Testis (tissue), 3 donors: Measurements from ENCODE around the gene SUN1. TPM values are rescaled to one million over a fixed set of nuclear protein-coding genes. Genes with fewer than 3 reads are reported as not detected.
"Not testable (repeated sequence)": the region's sequence is repeated elsewhere in the genome, so short reads cannot be mapped to it uniquely, and the experiment has no call there.

ENCODE experiments used
- DNase-seq: peaks from one replicate; pipeline ENCODE4 v3.0.0-alpha.2; 2019
- H3K27ac ChIP-seq, 2 donors: fragments of 200-600 bp; sonication (generic); one replicate each; pipeline ENCODE4 v1.5.1; 2019
- H3K27me3 ChIP-seq: fragments of 200-600 bp; sonication (generic); one replicate; pipeline ENCODE4 v1.5.1; 2019
- H3K36me3 ChIP-seq: fragments of 200-600 bp; sonication (generic); one replicate; pipeline ENCODE4 v1.5.1; 2017; ENCODE audit warnings: low read depth; ENCODE audit errors: missing control alignments
- H3K4me1 ChIP-seq: fragments of 200-600 bp; sonication (generic); one replicate; pipeline ENCODE4 v1.5.1; 2019
- H3K4me3 ChIP-seq, 2 donors: fragments of 200-600 bp; sonication (generic); one replicate each; pipeline ENCODE4 v1.5.1; 2017 to 2019
- H3K9me3 ChIP-seq: fragments of 200-600 bp; sonication (generic); one replicate; pipeline ENCODE4 v1.5.1; 2017
- CTCF ChIP-seq, 3 experiments: fragments of 450-650 bp in 2 of 3; fragments of 200-600 bp in 1 of 3; sonication (generic) in 1 of 3; IDR thresholded peaks; one replicate each; pipeline ENCODE4 v1.5.1; 2016 to 2019; ENCODE audit warnings: antibody characterized with exemption in 3 of 3, mild to moderate bottlenecking in 2 of 3, moderate library complexity in 1 of 3
- POLR2A ChIP-seq: fragments of 450-650 bp; IDR thresholded peaks from one replicate; pipeline ENCODE4 v1.6.1; 2017; ENCODE audit warnings: antibody characterized with exemption, mild to moderate bottlenecking, moderate library complexity
- WGBS, 2 donors: methylation state at CpG; one replicate each; pipeline ENCODE4 v1.1.5; 2018; 5-methylcytosine and 5-hydroxymethylcytosine counted together
- intact Hi-C: fragments of 100-400 bp; cut with DNase I; formaldehyde crosslinking; loops from one replicate; pipeline ENCODE4 v1.15.1; 2023; ENCODE audit warnings: low total_unique reads
- polyA plus RNA-seq: library from polyadenylated mRNA; stranded (reverse); fragments of 350-450 nt; fragmentation: Illumina TruSeq; extraction: RNeasy Lipid Tissue Mini Kit (QIAGEN cat#74804); gene quantifications from one replicate; pipeline ENCODE4 v1.2.3, GENCODE V29; 2014; ENCODE audit warnings: low read depth, low replicate concordance; ENCODE audit not compliant: insufficient read depth
- total RNA-seq, 2 donors: library from RNA; depleted of rRNA; stranded (reverse); fragments of >200 nt; gene quantifications; one replicate each; pipeline ENCODE4 v1.2.3, GENCODE V29; 2016

SUN1 gene
- total and polyA plus RNA-seq, 3 donors from 2014 or later = 167 to 213 (median 173) TPM

GRCh38 chr7:845091-845490, 12.8 kb downstream of the SUN1 start:
- H3K4me3 ChIP-seq = no peak overlapping the region
- no peak overlapping the region for H3K27ac ChIP-seq
- TF ChIP-seq POLR2A = no peak
- no peaks in the 10 kb centered on the region for H3K36me3 ChIP-seq
- DNase-seq = no peak
- no peaks in the 10 kb centered on the region for H3K4me1 ChIP-seq
- intact Hi-C loops = no loop called here
- no peaks in the 10 kb centered on the region for H3K9me3 ChIP-seq
- 93 to 95% methylated on average over 22 of the region's 22 CpGs for WGBS, 2 donors
- H3K27me3 ChIP-seq = no peaks in the 10 kb centered on the region

- Histone ChIP-seq H3K27ac (no peak overlapping the region), H3K4me1 (no peaks in the 10 kb centered on the region), H3K27me3 (no peaks in the 10 kb centered on the region), H3K4me3 (no peak overlapping the region), H3K36me3 (no peaks in the 10 kb centered on the region), H3K9me3 (no peaks in the 10 kb centered on the region)
- WGBS, 2 donors = 93 to 95% methylated on average over 11 of the region's 11 CpGs
- no peak for DNase-seq
- intact Hi-C loops = no loop called here
- TF ChIP-seq POLR2A (no peak), CTCF (IDR thresholded peaks at IDR 0.05) (no peak)
Measured at GRCh38 chr7:845731-846130, 13.5 kb downstream of the SUN1 start.

DNA sequence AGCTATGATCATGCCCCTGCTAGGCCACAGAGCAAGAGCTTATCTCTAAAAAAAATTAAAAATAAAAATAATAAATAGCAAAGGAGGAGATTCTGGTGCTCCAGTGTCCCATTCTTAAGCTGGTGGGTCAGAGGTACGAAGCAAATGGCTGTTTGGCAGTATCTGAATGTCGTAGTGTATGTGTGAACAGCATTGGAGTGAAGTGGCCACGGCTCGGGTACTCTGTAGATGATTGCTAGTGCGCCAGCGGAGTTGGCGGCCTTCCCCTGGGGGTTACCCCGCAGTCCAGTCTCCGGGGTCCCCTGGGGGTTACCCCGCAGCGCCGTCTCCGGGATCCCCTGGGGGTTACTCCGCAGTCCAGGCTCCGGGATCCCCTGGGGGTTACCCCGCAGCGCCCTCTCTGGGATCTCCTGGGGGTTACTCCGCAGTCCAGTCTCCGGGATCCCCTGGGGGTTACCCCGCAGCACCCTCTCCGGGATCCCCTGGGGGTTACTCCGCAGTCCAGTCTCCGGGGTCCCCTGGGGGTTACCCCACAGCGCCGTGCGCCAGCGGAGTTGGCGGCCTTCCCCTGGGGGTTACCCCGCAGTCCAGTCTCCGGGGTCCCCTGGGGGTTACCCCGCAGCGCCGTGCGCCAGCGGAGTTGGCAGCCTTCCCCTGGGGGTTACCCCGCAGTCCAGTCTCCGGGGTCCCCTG, 14.8 kb downstream of the SUN1 start:
- H3K36me3 ChIP-seq, H3K27me3 ChIP-seq, H3K27ac ChIP-seq, DNase-seq, H3K4me3 ChIP-seq, H3K9me3 ChIP-seq, H3K4me1 ChIP-seq, intact Hi-C loops: not testable (repeated sequence)
- 96 to 97% methylated on average over 18 to 33 of the region's 37 CpGs for WGBS, 2 donors

DNA sequence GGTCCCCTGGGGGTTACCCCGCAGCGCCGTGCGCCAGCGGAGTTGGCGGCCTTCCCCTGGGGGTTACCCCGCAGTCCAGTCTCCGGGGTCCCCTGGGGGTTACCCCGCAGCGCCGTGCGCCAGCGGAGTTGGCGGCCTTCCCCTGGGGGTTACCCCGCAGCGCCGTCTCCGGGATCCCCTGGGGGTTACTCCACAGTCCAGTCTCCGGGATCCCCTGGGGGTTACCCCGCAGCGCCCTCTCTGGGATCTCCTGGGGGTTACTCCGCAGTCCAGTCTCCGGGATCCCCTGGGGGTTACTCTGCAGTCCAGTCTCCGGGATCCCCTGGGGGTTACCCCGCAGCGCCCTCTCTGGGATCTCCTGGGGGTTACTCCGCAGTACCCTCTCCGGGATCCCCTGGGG, 15.5 kb downstream of the SUN1 start:
- H3K27ac ChIP-seq, H3K9me3 ChIP-seq, DNase-seq, H3K36me3 ChIP-seq, H3K27me3 ChIP-seq, H3K4me1 ChIP-seq, H3K4me3 ChIP-seq, intact Hi-C loops: not testable (repeated sequence)
- WGBS, 2 donors = 91 to 94% methylated on average over 4 to 17 of the region's 28 CpGs

GRCh38 chr7:849145-849544, 16.9 kb downstream of the SUN1 start:
- no peak overlapping the region for H3K27ac ChIP-seq
- no peak overlapping the region for H3K4me3 ChIP-seq
- TF ChIP-seq CTCF (IDR thresholded peaks at IDR 0.05) = no peak
- TF ChIP-seq POLR2A = no peak
- no peaks in the 10 kb centered on the region for H3K27me3 ChIP-seq
- WGBS, 2 donors = 92 to 96% methylated on average over 14 of the region's 14 CpGs
- H3K36me3 ChIP-seq = no peaks in the 10 kb centered on the region
- H3K4me1 ChIP-seq = no peaks in the 10 kb centered on the region
- intact Hi-C loops = no loop called here
- no peaks in the 10 kb centered on the region for H3K9me3 ChIP-seq
- no peak for DNase-seq

DNA sequence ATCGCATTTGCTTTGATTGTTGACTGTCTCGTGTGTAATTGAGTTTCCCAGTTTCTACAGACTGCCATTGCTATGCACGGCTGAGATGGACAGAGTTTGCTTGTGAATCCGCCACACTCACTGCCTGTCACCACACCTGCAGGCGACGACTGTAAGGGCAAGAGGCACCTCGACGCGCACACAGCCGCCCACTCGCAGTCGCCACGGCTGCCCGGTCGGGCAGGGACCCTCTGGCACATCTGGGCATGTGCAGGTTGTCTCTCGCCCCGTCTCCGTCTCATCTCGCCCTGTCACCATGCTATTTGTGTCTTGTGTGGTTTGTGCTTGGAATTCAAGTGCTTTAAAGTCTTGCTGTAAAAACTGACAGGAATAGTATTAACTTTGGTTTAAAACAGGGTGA, 17.5 kb downstream of the SUN1 start:
- Histone ChIP-seq H3K4me1 (no peaks in the 10 kb centered on the region), H3K27me3 (no peaks in the 10 kb centered on the region), H3K4me3 (no peak overlapping the region), H3K9me3 (no peaks in the 10 kb centered on the region), H3K27ac (no peak overlapping the region), H3K36me3 (no peaks in the 10 kb centered on the region)
- intact Hi-C loops = no loop called here
- WGBS, 2 donors = 91 to 94% methylated on average over 18 to 19 of the region's 19 CpGs
- no peak for DNase-seq
- no peak for TF ChIP-seq CTCF (IDR thresholded peaks at IDR 0.05)
- TF ChIP-seq POLR2A = no peak
